ENCODE data around the gene DNAL4.

DNA sequence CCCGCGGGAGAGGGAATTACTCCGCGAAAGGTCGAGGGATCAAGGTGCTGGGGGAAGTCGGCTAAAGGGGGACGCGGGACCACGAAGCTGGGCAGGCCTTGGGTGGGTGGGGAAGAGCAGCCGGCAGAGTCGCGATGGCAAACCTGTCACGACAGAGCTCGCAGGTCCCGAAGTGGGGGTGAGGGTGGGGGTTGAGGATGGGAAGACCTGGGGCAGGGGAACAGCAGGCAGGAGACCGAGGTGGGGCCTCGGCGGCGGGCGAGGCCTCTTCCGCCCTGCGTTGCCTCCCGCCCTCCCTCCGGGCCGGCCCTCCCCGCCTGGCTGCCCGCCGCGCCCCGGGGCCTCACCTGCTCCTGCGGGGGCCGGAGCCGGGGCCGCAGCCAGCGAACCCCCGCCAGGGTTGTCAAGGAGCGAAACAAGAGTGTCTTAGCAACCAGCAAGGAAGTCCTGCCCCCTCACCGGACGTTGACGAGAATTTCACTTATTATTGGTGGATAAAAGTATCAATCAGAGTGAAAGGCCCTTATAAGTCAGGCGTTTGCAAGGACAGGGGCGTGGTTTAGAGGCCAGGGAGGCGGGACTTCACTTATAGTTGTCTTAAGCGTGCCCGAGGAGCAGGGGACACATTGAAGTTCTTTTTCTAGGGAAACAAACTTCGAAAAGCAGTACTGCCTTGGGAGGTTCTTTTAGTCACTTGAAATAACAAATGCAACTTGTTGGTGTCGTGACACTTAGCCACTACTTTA lies at the start of gene DNAL4:
- no peak for TF ChIP-seq RCOR1 (IDR thresholded peaks at IDR 0.05; ENCODE audit: insufficient replicate concordance, low read length)
- TF ChIP-seq, protein P1, sequence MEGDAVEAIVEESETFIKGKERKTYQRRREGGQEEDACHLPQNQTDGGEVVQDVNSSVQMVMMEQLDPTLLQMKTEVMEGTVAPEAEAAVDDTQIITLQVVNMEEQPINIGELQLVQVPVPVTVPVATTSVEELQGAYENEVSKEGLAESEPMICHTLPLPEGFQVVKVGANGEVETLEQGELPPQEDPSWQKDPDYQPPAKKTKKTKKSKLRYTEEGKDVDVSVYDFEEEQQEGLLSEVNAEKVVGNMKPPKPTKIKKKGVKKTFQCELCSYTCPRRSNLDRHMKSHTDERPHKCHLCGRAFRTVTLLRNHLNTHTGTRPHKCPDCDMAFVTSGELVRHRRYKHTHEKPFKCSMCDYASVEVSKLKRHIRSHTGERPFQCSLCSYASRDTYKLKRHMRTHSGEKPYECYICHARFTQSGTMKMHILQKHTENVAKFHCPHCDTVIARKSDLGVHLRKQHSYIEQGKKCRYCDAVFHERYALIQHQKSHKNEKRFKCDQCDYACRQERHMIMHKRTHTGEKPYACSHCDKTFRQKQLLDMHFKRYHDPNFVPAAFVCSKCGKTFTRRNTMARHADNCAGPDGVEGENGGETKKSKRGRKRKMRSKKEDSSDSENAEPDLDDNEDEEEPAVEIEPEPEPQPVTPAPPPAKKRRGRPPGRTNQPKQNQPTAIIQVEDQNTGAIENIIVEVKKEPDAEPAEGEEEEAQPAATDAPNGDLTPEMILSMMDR (conservative IDR thresholded peaks at IDR 0.05; ENCODE audit: low read depth, low read length): no peak
- no peak for TF ChIP-seq FOS (IDR thresholded peaks at IDR 0.05; ENCODE audit: low read depth, low read length)
- no peak for TF ChIP-seq RFX5 (IDR thresholded peaks at IDR 0.05; ENCODE audit: low read depth, low read length)
- no peak for TF ChIP-seq POLR2A (IDR thresholded peaks at IDR 0.05; ENCODE audit: low read depth, low read length)
- no peak for TF ChIP-seq SMC3 (IDR thresholded peaks at IDR 0.05; ENCODE audit: low read depth, low read length)
- TF ChIP-seq RAD21 (IDR thresholded peaks at IDR 0.05; ENCODE audit: low read length): no peak
